Fibroblast of lung (primary cell): ENCODE data around the gene TTYH2.

Source experiments
- EZH2 ChIP-seq: IDR thresholded peaks from 2 replicates; pipeline ENCODE4 v1.5.1; 2012; ENCODE audit warnings: low read length, control low read depth, mild to moderate bottlenecking; ENCODE audit errors: missing control alignments
- TF ChIP-seq, protein P1 (sequence below), 2 donors: IDR thresholded peaks in 1 of 2; conservative IDR thresholded peaks in 1 of 2; 1 replicate in 1 of 2; 2 replicates in 1 of 2; pipeline ENCODE4 v1.5.1; 2011 to 2012; ENCODE audit warnings: low read length in 2 of 2, control low read depth in 1 of 2, inconsistent platforms in 1 of 2, low read depth in 1 of 2, mild to moderate bottlenecking in 1 of 2

DNA sequence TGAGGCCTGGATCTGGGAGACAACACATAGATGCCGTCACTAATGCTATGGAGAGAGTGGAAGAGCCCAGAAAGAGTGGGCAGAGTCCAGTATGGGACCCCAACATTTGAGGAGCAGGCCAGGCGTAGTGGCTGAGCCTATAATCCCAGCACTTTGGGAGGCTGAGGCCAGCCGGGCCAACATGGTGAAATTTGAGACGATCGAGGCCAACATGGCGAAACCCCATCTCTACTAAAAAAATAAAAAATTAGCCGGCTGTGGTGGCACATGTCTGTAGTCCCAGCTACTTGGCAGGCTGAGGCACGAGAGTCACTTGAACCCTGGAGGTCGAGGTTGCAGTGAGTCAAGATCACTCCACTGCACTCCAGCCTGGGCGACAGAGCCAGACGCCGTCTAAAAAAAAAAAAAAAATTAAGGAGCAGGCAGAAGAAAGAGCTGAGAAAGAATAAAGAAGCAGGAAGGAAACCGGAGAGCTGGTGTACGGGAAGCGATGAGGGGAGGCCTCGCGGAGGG, 54.7 kb downstream of the TTYH2 start:
- no peak for TF ChIP-seq EZH2
- TF ChIP-seq, protein P1, sequence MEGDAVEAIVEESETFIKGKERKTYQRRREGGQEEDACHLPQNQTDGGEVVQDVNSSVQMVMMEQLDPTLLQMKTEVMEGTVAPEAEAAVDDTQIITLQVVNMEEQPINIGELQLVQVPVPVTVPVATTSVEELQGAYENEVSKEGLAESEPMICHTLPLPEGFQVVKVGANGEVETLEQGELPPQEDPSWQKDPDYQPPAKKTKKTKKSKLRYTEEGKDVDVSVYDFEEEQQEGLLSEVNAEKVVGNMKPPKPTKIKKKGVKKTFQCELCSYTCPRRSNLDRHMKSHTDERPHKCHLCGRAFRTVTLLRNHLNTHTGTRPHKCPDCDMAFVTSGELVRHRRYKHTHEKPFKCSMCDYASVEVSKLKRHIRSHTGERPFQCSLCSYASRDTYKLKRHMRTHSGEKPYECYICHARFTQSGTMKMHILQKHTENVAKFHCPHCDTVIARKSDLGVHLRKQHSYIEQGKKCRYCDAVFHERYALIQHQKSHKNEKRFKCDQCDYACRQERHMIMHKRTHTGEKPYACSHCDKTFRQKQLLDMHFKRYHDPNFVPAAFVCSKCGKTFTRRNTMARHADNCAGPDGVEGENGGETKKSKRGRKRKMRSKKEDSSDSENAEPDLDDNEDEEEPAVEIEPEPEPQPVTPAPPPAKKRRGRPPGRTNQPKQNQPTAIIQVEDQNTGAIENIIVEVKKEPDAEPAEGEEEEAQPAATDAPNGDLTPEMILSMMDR (conservative IDR thresholded peaks at IDR 0.05 in 1 of 2, IDR thresholded peaks at IDR 0.05 in 1 of 2; ENCODE audit: low read depth in 1 of 2, low read length in 2 of 2): no peak
